WTC11 (cell line): ENCODE results near the gene FUCA1. TPM values are rescaled to one million over a fixed set of nuclear protein-coding genes. Genes with fewer than 3 reads are reported as not detected.
A peak's percentile ranks its signal among the peaks of the same experiment; 100 is the strongest.

ENCODE experiments used
- ATAC-seq: fragments of 200-7000 bp; cut with Tn5 transposase; 2 replicates; pipeline ENCODE4 v1.10.0; 2021; ENCODE audit warnings: mild to moderate bottlenecking, moderate library complexity
- CTCF ChIA-PET: fragments of 300-600 bp; sonication (Branson Sonifier 250); formaldehyde crosslinking; loops from one replicate; lab custom pipeline; 2021; ENCODE audit warnings: antibody characterized with exemption; lab: Charles Lee
- POLR2A ChIA-PET: fragments of 350-600 bp; sonication (Branson Sonifier 250); formaldehyde crosslinking; loops from one replicate; lab custom pipeline; 2021; ENCODE audit warnings: antibody characterized with exemption; lab: Charles Lee
- DNase-seq: peaks from one replicate; pipeline ENCODE4 v3.0.0; 2021; ENCODE audit warnings: low spot score
- H3K27ac Mint-ChIP-seq: 2 replicates; pipeline ENCODE4 v1.8.0; 2021; ENCODE audit warnings: mixed read lengths
- H3K27me3 Mint-ChIP-seq: 2 replicates; pipeline ENCODE4 v1.8.0; 2021; ENCODE audit warnings: low read depth, mild to moderate bottlenecking, moderate library complexity, mixed read lengths
- H3K36me3 Mint-ChIP-seq: 2 replicates; pipeline ENCODE4 v1.8.0; 2021; ENCODE audit warnings: mixed read lengths
- H3K4me1 Mint-ChIP-seq: 2 replicates; pipeline ENCODE4 v1.8.0; 2022; ENCODE audit warnings: mixed read lengths
- H3K4me3 Mint-ChIP-seq: 2 replicates; pipeline ENCODE4 v1.8.0; 2021; ENCODE audit warnings: mild to moderate bottlenecking, moderate library complexity, mixed read lengths
- H3K9me3 Mint-ChIP-seq: 2 replicates; pipeline ENCODE4 v1.8.0; 2021; ENCODE audit warnings: mixed read lengths
- AR ChIP-seq: fragments of 250-450 bp; sonication (Bioruptor Pico); IDR thresholded peaks from 2 replicates; pipeline ENCODE4 v1.9.0; 2021; ENCODE audit warnings: mild to moderate bottlenecking
- ATF2 ChIP-seq: sonication (generic); formaldehyde crosslinking; IDR thresholded peaks from 2 replicates; pipeline ENCODE4 v1.8.1; 2022; ENCODE audit warnings: low read depth, missing genetic modification reagents, borderline replicate concordance
- E2F1 ChIP-seq: sonication (generic); formaldehyde crosslinking; IDR thresholded peaks from 2 replicates; pipeline ENCODE4 v1.8.0; 2022; ENCODE audit warnings: mild to moderate bottlenecking, missing genetic modification reagents
- E2F5 ChIP-seq: sonication (generic); formaldehyde crosslinking; IDR thresholded peaks from 2 replicates; pipeline ENCODE4 v1.8.1; 2022; ENCODE audit warnings: mild to moderate bottlenecking, moderate library complexity, missing genetic modification reagents
- ESRRA ChIP-seq: sonication (generic); formaldehyde crosslinking; IDR thresholded peaks from 2 replicates; pipeline ENCODE4 v1.8.1; 2022; ENCODE audit warnings: mild to moderate bottlenecking, missing genetic modification reagents, borderline replicate concordance
- HMGA2 ChIP-seq: fragments of 250-450 bp; sonication (Bioruptor Pico); IDR thresholded peaks from 2 replicates; pipeline ENCODE4 v1.4.0; 2021; ENCODE audit warnings: mild to moderate bottlenecking, moderate library complexity
- IRF2 ChIP-seq: sonication (generic); formaldehyde crosslinking; IDR thresholded peaks from 2 replicates; pipeline ENCODE4 v1.8.0; 2022; ENCODE audit warnings: low read depth, missing genetic modification reagents, borderline replicate concordance
- JAZF1 ChIP-seq: fragments of 250-450 bp; sonication (Bioruptor Pico); IDR thresholded peaks from 2 replicates; pipeline ENCODE4 v1.9.0; 2021; ENCODE audit warnings: moderate library complexity, mild to moderate bottlenecking, inconsistent platforms
- MLX ChIP-seq: sonication (generic); formaldehyde crosslinking; IDR thresholded peaks from 2 replicates; pipeline ENCODE4 v1.8.1; 2023; ENCODE audit warnings: mild to moderate bottlenecking, missing genetic modification reagents, moderate library complexity
- SP1 ChIP-seq: sonication (generic); formaldehyde crosslinking; conservative IDR thresholded peaks from 2 replicates; pipeline ENCODE4 v1.8.1; 2022; ENCODE audit warnings: missing genetic modification reagents
- ZBTB21 ChIP-seq: sonication (generic); formaldehyde crosslinking; IDR thresholded peaks from 2 replicates; pipeline ENCODE4 v1.8.1; 2023; ENCODE audit warnings: mild to moderate bottlenecking, missing genetic modification reagents, borderline replicate concordance
- ZBTB43 ChIP-seq: sonication (generic); formaldehyde crosslinking; IDR thresholded peaks from 2 replicates; pipeline ENCODE4 v1.8.1; 2023; ENCODE audit warnings: mild to moderate bottlenecking, missing genetic modification reagents
- ZNF396 ChIP-seq: fragments of 250-450 bp; sonication (Bioruptor Pico); IDR thresholded peaks from 2 replicates; pipeline ENCODE4 v1.8.0; 2021; ENCODE audit warnings: mild to moderate bottlenecking, moderate library complexity, borderline replicate concordance
- ZNF532 ChIP-seq: fragments of 250-450 bp; sonication (Bioruptor Pico); IDR thresholded peaks from 2 replicates; pipeline ENCODE4 v1.9.0; 2021; ENCODE audit warnings: mild to moderate bottlenecking, borderline replicate concordance
- total RNA-seq: library from RNA; stranded (reverse); gene quantifications from 3 replicates; pipeline ENCODE4 v1.2.3, GENCODE V29; 2021

FUCA1 gene
- total RNA-seq, 1 experiment from 2014 or later, result 7.5 TPM

- TF ChIP-seq SP1 (CRISPR knock-in tag) (no peak), ESRRA (CRISPR knock-in tag) (no peak), ZBTB43 (no peak)
- TF ChIP-seq, all 79 proteins: peak for 0
Observed at GRCh38 chr1:23817633-23818032, 50.5 kb downstream of the FUCA1 start (continued).

- Mint-ChIP-seq H3K27me3 (no peaks in the 10 kb centered on the region), H3K36me3 (peaks cover 20% of the 10 kb centered on the region; the same call in 1 of the 2 replicates), H3K4me3 (no peak overlapping the region), H3K4me1 (no peaks in the 10 kb centered on the region), H3K9me3 (no peaks in the 10 kb centered on the region), H3K27ac (no peak overlapping the region)
- ChIA-PET POLR2A (no interaction called here), CTCF (interaction anchor here (1.6 kb wide), 1 partner anchor 100 kb away, joined by 3 read pairs; no protein-coding TSS in a partner anchor)
- no peak for DNase-seq
- TF ChIP-seq SP1 (CRISPR knock-in tag), result no peak
- no peak for TF ChIP-seq E2F5 (CRISPR knock-in tag)
- ATAC-seq, result peak; percentile 57; the same call in 1 of the 2 replicates
Observed at GRCh38 chr1:23816906-23817305, 51.2 kb downstream of the FUCA1 start.

GRCh38 chr1:23816361-23816760 is 51.7 kb downstream of the FUCA1 start:
- ChIA-PET CTCF (interaction anchor here (1.6 kb wide), 1 partner anchor 100 kb away, joined by 3 read pairs; no protein-coding TSS in a partner anchor), POLR2A (interaction anchor here (0.7 kb wide), 1 partner anchor 26 kb away, joined by 3 read pairs; no protein-coding TSS in a partner anchor)
- Mint-ChIP-seq H3K27me3 (no peaks in the 10 kb centered on the region), H3K4me3 (no peak overlapping the region), H3K4me1 (no peaks in the 10 kb centered on the region), H3K27ac (no peak overlapping the region), H3K9me3 (no peaks in the 10 kb centered on the region), H3K36me3 (peaks cover 20% of the 10 kb centered on the region; the same call in 1 of the 2 replicates)
- ATAC-seq (no peak), DNase-seq (no peak)
- no peak for TF ChIP-seq IRF2 (CRISPR knock-in tag)
- TF ChIP-seq ZNF532 (CRISPR knock-in tag), result no peak
- no peak for TF ChIP-seq JAZF1
- TF ChIP-seq ZBTB21 (CRISPR knock-in tag), result no peak
- no peak for TF ChIP-seq ZNF396
- TF ChIP-seq E2F1, result no peak
- TF ChIP-seq ATF2, result no peak
- TF ChIP-seq AR (CRISPR knock-in tag), result no peak
- TF ChIP-seq HMGA2 (CRISPR knock-in tag), result no peak
- no peak for TF ChIP-seq MLX (CRISPR knock-in tag)
